ENCODE data around the gene PCDHB15.

- TF ChIP-seq ZNF10 (tag by site-specific recombination; IDR thresholded peaks at IDR 0.05) (no peak), ZNF37A (tag by site-specific recombination; IDR thresholded peaks at IDR 0.05) (no peak), ZNF48 (tag by site-specific recombination; IDR thresholded peaks at IDR 0.05) (no peak), CTCF (tag by site-specific recombination; IDR thresholded peaks at IDR 0.05) (no peak), ZNF398 (tag by site-specific recombination; IDR thresholded peaks at IDR 0.05) (no peak), ATF2 (tag by site-specific recombination; IDR thresholded peaks at IDR 0.05; ENCODE audit: low read depth) (no peak), ZSCAN5A (tag by site-specific recombination; IDR thresholded peaks at IDR 0.05) (no peak), YY2 (tag by site-specific recombination; IDR thresholded peaks at IDR 0.05) (no peak), ZNF140 (tag by site-specific recombination; IDR thresholded peaks at IDR 0.05) (no peak), ZBTB7A (tag by site-specific recombination; IDR thresholded peaks at IDR 0.05; ENCODE audit: low read depth) (no peak), ZNF529 (tag by site-specific recombination; IDR thresholded peaks at IDR 0.05; ENCODE audit: insufficient replicate concordance) (no peak), ZNF221 (tag by site-specific recombination; IDR thresholded peaks at IDR 0.05; ENCODE audit: borderline replicate concordance) (no peak), PRDM1 (tag by site-specific recombination; IDR thresholded peaks at IDR 0.05) (no peak)
- TF ChIP-seq, protein P1, sequence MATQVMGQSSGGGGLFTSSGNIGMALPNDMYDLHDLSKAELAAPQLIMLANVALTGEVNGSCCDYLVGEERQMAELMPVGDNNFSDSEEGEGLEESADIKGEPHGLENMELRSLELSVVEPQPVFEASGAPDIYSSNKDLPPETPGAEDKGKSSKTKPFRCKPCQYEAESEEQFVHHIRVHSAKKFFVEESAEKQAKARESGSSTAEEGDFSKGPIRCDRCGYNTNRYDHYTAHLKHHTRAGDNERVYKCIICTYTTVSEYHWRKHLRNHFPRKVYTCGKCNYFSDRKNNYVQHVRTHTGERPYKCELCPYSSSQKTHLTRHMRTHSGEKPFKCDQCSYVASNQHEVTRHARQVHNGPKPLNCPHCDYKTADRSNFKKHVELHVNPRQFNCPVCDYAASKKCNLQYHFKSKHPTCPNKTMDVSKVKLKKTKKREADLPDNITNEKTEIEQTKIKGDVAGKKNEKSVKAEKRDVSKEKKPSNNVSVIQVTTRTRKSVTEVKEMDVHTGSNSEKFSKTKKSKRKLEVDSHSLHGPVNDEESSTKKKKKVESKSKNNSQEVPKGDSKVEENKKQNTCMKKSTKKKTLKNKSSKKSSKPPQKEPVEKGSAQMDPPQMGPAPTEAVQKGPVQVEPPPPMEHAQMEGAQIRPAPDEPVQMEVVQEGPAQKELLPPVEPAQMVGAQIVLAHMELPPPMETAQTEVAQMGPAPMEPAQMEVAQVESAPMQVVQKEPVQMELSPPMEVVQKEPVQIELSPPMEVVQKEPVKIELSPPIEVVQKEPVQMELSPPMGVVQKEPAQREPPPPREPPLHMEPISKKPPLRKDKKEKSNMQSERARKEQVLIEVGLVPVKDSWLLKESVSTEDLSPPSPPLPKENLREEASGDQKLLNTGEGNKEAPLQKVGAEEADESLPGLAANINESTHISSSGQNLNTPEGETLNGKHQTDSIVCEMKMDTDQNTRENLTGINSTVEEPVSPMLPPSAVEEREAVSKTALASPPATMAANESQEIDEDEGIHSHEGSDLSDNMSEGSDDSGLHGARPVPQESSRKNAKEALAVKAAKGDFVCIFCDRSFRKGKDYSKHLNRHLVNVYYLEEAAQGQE (tag by site-specific recombination; IDR thresholded peaks at IDR 0.05), result no peak
Measured at GRCh38 chr5:141245250-141245717, at the start of gene PCDHB15.

Measured in HEK293 (cell line).